Lung (tissue), 12 donors: Measurements from ENCODE around the gene GPX3. TPM values are rescaled to one million over a fixed set of nuclear protein-coding genes. Genes with fewer than 3 reads are reported as not detected.

Experiments
- ATAC-seq: fragments of 200-7000 bp; cut with Tn5 transposase; one replicate; pipeline ENCODE4 v1.9.1; 2020; ENCODE audit warnings: moderate number of reproducible peaks; ENCODE audit not compliant: insufficient read depth, low FRiP score
- DNase-seq, 3 donors: peaks; one replicate each; pipeline ENCODE4 v3.0.0-alpha.2; 2013 to 2017
- H3K27ac ChIP-seq, 2 donors: one replicate each; pipeline ENCODE4 v1.5.1; 2013; ENCODE audit warnings: mild to moderate bottlenecking in 2 of 2, moderate library complexity in 2 of 2, control low read depth in 1 of 2, inconsistent platforms in 1 of 2, low read depth in 1 of 2, low read length in 1 of 2
- H3K27me3 ChIP-seq, 3 donors: one replicate each; pipeline ENCODE4 v1.5.1; 2013; ENCODE audit warnings: low read length in 2 of 3; ENCODE audit not compliant: control insufficient read depth in 3 of 3, insufficient read depth in 3 of 3
- H3K36me3 ChIP-seq, 4 donors: one replicate each; pipeline ENCODE4 v1.5.1; 2013; ENCODE audit warnings: low read length in 4 of 4, mild to moderate bottlenecking in 1 of 4, moderate library complexity in 1 of 4; ENCODE audit not compliant: control insufficient read depth in 4 of 4, insufficient read depth in 4 of 4
- H3K4me1 ChIP-seq, 5 donors: one replicate each; pipeline ENCODE4 v1.5.1; 2013; ENCODE audit warnings: low read length in 5 of 5, mild to moderate bottlenecking in 2 of 5, moderate library complexity in 1 of 5; ENCODE audit not compliant: control insufficient read depth in 5 of 5, insufficient read depth in 5 of 5
- H3K4me3 ChIP-seq: one replicate; pipeline ENCODE4 v1.5.1; 2013; ENCODE audit warnings: mild to moderate bottlenecking, control low read depth, moderate library complexity
- H3K9ac ChIP-seq, 2 donors: one replicate each; pipeline ENCODE4 v1.5.1; 2013; ENCODE audit warnings: low read length in 2 of 2, control low read depth in 1 of 2; ENCODE audit not compliant: insufficient read depth in 1 of 2
- H3K9me3 ChIP-seq, 4 donors: one replicate each; pipeline ENCODE4 v1.5.1; 2013; ENCODE audit warnings: low read length in 3 of 4, mild to moderate bottlenecking in 1 of 4, moderate library complexity in 1 of 4; ENCODE audit not compliant: control insufficient read depth in 4 of 4, insufficient read depth in 3 of 4
- WGBS, 2 donors: extraction: QIAGEN DNeasy Blood & Tissue Kit; methylation state at CpG; one replicate each; pipeline ENCODE4 v1.1.7; 2013; 5-methylcytosine and 5-hydroxymethylcytosine counted together
- polyA plus RNA-seq, 2 donors: library from polyadenylated mRNA; stranded (reverse); fragments of 200-250 nt; gene quantifications; one replicate each; pipeline ENCODE4 v1.2.1, GENCODE V29; 2013
- total RNA-seq, 2 donors: library from RNA; depleted of rRNA in 1 of 2; stranded (reverse); fragments of >200 nt in 1 of 2; gene quantifications; one replicate each; pipeline ENCODE4 v1.2.1, GENCODE V29; 2014 to 2021
- TF ChIP-seq, protein P1 (sequence below): IDR thresholded peaks from 2 replicates; pipeline ENCODE4 v1.5.1; 2012; ENCODE audit warnings: mild to moderate bottlenecking; ENCODE audit errors: control extremely low read depth, extremely low read depth
- donor health status: control.
- donor health status: control.
- donor health status: Bipolar disorder and iron deficiency.
- donor health status: healthy.
- donor health status: DM: yes; HTN: yes; CAD: no.

The GPX3 gene
- total and polyA plus RNA-seq, 4 donors, result 99.0 to 1,457 (median 826) TPM

DNA sequence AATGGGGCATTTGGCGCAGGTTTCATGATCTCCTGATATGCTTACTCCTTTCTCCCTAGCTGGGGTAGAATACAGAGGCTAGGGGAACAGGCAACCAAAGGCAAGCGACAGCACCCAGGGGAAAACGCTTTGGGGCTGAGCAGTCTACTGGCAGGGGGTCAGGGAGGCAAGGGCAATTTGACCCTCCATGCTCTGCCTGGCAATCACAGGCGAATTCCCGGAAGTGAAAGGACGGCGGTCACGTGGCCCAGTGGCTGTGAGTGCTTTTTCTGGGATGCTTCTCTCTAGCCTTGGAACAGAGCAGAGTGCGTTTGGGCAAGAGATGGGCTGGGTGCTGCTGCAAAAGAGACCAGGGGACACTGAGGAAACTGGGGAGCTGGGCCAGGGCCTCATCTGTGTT, 5.7 kb downstream of the GPX3 start:
- Histone ChIP-seq H3K9me3 (peaks cover 0 to 2% (median 0%) of the 10 kb centered on the region in 4 donors), H3K4me3 (no peak overlapping the region), H3K9ac (no peak overlapping the region), H3K27me3 (no peaks in the 10 kb centered on the region), H3K36me3 (peaks cover 8 to 45% (median 14%) of the 10 kb centered on the region in 4 donors), H3K4me1 (peaks cover 9 to 32% (median 22%) of the 10 kb centered on the region in 5 donors), H3K27ac (peak overlapping the region; percentile 56 to 74)
- DNase-seq, result no peak
- 71 to 93% methylated on average over 9 of the region's 9 CpGs for WGBS, 2 donors
- TF ChIP-seq, protein P1, sequence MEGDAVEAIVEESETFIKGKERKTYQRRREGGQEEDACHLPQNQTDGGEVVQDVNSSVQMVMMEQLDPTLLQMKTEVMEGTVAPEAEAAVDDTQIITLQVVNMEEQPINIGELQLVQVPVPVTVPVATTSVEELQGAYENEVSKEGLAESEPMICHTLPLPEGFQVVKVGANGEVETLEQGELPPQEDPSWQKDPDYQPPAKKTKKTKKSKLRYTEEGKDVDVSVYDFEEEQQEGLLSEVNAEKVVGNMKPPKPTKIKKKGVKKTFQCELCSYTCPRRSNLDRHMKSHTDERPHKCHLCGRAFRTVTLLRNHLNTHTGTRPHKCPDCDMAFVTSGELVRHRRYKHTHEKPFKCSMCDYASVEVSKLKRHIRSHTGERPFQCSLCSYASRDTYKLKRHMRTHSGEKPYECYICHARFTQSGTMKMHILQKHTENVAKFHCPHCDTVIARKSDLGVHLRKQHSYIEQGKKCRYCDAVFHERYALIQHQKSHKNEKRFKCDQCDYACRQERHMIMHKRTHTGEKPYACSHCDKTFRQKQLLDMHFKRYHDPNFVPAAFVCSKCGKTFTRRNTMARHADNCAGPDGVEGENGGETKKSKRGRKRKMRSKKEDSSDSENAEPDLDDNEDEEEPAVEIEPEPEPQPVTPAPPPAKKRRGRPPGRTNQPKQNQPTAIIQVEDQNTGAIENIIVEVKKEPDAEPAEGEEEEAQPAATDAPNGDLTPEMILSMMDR, result no peak
- ATAC-seq, result no peak

DNA sequence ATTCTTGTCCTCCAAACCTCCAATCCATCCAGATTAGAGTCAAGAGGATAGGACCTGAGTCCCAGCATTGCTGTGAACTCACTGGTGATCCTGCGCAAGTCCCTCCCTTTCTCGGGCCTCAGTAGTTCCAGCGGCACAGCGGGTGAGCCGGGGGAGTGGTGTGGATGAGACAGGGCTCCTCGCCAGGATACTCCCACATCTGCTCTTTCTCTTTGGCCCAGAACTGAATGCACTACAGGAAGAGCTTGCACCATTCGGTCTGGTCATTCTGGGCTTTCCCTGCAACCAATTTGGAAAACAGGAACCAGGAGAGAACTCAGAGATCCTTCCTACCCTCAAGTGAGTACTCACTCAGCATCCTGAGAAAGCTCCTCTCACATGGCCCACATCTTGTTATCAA, 6.3 kb downstream of the GPX3 start:
- Histone ChIP-seq H3K4me3 (no peak overlapping the region), H3K9me3 (peaks cover 0 to 2% (median 0%) of the 10 kb centered on the region in 4 donors), H3K36me3 (peaks cover 8 to 49% (median 16%) of the 10 kb centered on the region in 4 donors), H3K27me3 (no peaks in the 10 kb centered on the region), H3K27ac (peak overlapping the region; percentile 56 to 74), H3K4me1 (peaks cover 9 to 32% (median 21%) of the 10 kb centered on the region in 5 donors), H3K9ac (no peak overlapping the region)
- 64 to 85% methylated on average over 7 of the region's 7 CpGs for WGBS, 2 donors
- ATAC-seq (no peak), DNase-seq (no peak)
- TF ChIP-seq, protein P1, result no peak

GRCh38 chr5:151027961-151028479, 7.6 kb downstream of the GPX3 start:
- TF ChIP-seq, protein P1, result no peak
- Histone ChIP-seq H3K9ac (no peak overlapping the region), H3K27me3 (no peaks in the 10 kb centered on the region), H3K36me3 (peaks cover 11 to 54% (median 18%) of the 10 kb centered on the region in 4 donors), H3K4me1 (peaks cover 9 to 31% (median 21%) of the 10 kb centered on the region in 5 donors), H3K4me3 (no peak overlapping the region), H3K9me3 (peaks cover 0 to 2% (median 0%) of the 10 kb centered on the region in 4 donors), H3K27ac (peak overlapping the region in 1 of 2 donors; percentile 18)
- 80 to 82% methylated on average over 11 of the region's 11 CpGs for WGBS, 2 donors
- DNase-seq (no peak), ATAC-seq (no peak)
